LNCAP (cell line): ENCODE data around the gene NEURL3.

Experiments used
- TF ChIP-seq, protein P1 (sequence below): fragments of 450-650 bp; IDR thresholded peaks from 2 replicates; pipeline ENCODE4 v1.5.1; 2017; ENCODE audit warnings: mild to moderate bottlenecking

Gene NEURL3

GRCh38 chr2:96549967-96550786 is 45.0 kb upstream of the NEURL3 start:
- TF ChIP-seq, protein P1, sequence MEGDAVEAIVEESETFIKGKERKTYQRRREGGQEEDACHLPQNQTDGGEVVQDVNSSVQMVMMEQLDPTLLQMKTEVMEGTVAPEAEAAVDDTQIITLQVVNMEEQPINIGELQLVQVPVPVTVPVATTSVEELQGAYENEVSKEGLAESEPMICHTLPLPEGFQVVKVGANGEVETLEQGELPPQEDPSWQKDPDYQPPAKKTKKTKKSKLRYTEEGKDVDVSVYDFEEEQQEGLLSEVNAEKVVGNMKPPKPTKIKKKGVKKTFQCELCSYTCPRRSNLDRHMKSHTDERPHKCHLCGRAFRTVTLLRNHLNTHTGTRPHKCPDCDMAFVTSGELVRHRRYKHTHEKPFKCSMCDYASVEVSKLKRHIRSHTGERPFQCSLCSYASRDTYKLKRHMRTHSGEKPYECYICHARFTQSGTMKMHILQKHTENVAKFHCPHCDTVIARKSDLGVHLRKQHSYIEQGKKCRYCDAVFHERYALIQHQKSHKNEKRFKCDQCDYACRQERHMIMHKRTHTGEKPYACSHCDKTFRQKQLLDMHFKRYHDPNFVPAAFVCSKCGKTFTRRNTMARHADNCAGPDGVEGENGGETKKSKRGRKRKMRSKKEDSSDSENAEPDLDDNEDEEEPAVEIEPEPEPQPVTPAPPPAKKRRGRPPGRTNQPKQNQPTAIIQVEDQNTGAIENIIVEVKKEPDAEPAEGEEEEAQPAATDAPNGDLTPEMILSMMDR: peak; percentile 92

- TF ChIP-seq, protein P1: no peak
Observed at GRCh38 chr2:96549466-96549785, 44.3 kb upstream of the NEURL3 start.

GRCh38 chr2:96548558-96549465 is 43.7 kb upstream of the NEURL3 start:
- TF ChIP-seq, protein P1: no peak

DNA sequence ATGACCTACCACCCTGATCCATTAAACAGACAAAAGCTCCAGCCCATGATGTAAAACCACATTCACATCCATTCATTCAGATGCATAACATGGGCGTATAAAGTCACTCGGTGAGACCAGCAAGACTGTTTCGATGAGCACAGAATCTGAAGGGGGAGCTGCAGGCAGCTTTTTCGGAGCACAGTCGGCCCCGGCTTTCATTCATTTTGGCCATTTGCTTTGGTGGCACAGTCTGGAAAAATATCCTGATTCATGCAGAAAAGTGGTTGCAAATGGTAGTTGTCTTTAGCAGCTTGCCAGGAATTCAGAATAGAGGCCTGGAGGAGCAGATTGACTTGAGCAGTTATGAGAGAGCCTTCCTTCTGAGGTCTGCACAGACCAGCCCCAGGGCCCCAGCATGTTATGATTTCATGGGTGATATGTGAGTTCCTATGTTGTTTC is 42.6 kb upstream of the NEURL3 start:
- TF ChIP-seq, protein P1: no peak

GRCh38 chr2:96547203-96547641 is 42.1 kb upstream of the NEURL3 start:
- TF ChIP-seq, protein P1: no peak

GRCh38 chr2:96546797-96547196 is 41.6 kb upstream of the NEURL3 start:
- TF ChIP-seq, protein P1: no peak

- TF ChIP-seq, protein P1: no peak
Observed at GRCh38 chr2:96546321-96546720, 41.2 kb upstream of the NEURL3 start.
